ENCODE results near the gene SLC28A1. TPM values are rescaled to one million over a fixed set of nuclear protein-coding genes. Genes with fewer than 3 reads are reported as not detected.
A peak's percentile ranks its signal among the peaks of the same experiment; 100 is the strongest.

The SLC28A1 gene
- total RNA-seq, 1 experiment from 2014 or later = not detected

DNA sequence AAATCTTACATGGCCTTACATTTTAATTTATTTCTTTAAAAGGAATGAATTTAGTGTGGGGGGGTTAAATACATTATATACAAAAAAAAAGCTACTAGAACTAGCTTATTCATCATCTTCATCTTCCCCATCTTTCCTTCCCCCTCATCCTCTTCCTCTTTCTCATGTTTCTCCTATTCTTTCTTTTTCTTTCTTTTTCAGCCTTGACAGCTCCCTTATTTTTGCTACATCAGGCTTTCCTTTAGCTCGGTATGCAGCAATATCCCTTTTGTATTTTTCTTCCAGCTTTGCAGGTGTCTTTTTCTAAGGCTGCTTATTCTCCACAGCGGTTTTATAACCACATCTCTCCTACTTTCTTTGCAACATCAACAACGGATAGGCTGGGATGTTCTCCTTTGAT is 55.9 kb downstream of the SLC28A1 start:
- Histone ChIP-seq H3K4me3 (no peak overlapping the region), H3K9me3 (no peaks in the 10 kb centered on the region), H3K27me3 (no peaks in the 10 kb centered on the region), H3K36me3 (no peaks in the 10 kb centered on the region)
- no peak for DNase-seq

DNA sequence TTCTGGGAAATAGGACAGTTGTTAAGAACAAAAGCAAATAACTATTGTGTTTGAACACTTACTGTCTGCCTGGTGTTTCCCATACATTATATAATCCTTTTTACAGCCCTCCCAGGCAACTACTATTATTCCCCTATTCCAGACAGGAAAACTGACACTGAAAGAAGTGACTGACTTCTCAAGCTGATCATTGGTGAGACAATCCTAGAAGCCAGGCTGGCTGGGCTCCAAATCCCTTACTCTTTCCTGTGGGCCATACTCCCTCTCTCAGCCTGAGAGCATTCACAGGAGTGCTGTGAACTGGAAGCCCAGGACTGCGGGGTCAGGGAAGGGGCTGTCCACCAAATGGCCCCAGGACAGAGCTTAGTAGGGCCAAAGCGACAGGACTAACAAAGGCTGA is 58.0 kb downstream of the SLC28A1 start:
- no peaks in the 10 kb centered on the region for H3K36me3 ChIP-seq
- H3K9me3 ChIP-seq = no peaks in the 10 kb centered on the region
- H3K4me3 ChIP-seq = no peak overlapping the region
- H3K27me3 ChIP-seq = no peaks in the 10 kb centered on the region
- no peak for DNase-seq

GRCh38 chr15:84944311-84944710 is 59.8 kb downstream of the SLC28A1 start:
- no peak for DNase-seq
- H3K27me3 ChIP-seq = no peaks in the 10 kb centered on the region
- H3K4me3 ChIP-seq = no peak overlapping the region
- no peaks in the 10 kb centered on the region for H3K36me3 ChIP-seq
- H3K9me3 ChIP-seq = peaks cover 3% of the 10 kb centered on the region

GRCh38 chr15:84944861-84945260 is 60.4 kb downstream of the SLC28A1 start:
- H3K27me3 ChIP-seq = no peaks in the 10 kb centered on the region
- H3K36me3 ChIP-seq = no peaks in the 10 kb centered on the region
- DNase-seq = no peak
- H3K4me3 ChIP-seq = no peak overlapping the region
- peaks cover 6% of the 10 kb centered on the region for H3K9me3 ChIP-seq

- H3K27me3 ChIP-seq = no peaks in the 10 kb centered on the region
- H3K36me3 ChIP-seq = no peaks in the 10 kb centered on the region
- H3K9me3 ChIP-seq = peaks cover 6% of the 10 kb centered on the region
- no peak for DNase-seq
- no peak overlapping the region for H3K4me3 ChIP-seq
Measured at GRCh38 chr15:84946772-84947489, 62.5 kb downstream of the SLC28A1 start.

GRCh38 chr15:84947947-84948830 is 63.7 kb downstream of the SLC28A1 start:
- H3K9me3 ChIP-seq = peaks cover 6% of the 10 kb centered on the region
- H3K36me3 ChIP-seq = no peaks in the 10 kb centered on the region
- DNase-seq = peak; percentile 90

DNA sequence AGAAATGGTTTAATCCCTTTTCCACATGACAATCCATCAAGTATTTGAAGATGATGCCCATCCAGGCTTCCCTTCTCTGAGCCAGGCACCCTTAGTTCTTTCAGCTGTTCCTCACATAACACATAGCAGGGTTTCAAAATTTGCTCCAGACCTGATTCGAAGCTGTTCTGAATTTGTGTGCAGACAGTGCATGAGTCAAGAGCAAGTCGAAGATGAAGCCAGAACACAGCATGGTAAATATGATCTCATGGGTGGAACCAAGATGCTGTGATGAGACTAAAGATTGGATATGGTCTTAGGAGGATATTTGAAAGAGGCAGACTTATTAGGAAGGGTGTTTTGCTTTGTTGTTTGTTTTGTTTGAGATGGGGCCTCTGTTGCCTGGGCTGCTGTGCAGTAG is 64.6 kb downstream of the SLC28A1 start:
- Histone ChIP-seq H3K27me3 (no peaks in the 10 kb centered on the region), H3K9me3 (peaks cover 6% of the 10 kb centered on the region), H3K36me3 (no peaks in the 10 kb centered on the region), H3K4me3 (no peak overlapping the region)
- no peak for DNase-seq

More at GRCh38 chr15:84947947-84948830, 63.7 kb downstream of the SLC28A1 start:
- H3K4me3 ChIP-seq = no peak overlapping the region
- H3K27me3 ChIP-seq = no peaks in the 10 kb centered on the region

DNA sequence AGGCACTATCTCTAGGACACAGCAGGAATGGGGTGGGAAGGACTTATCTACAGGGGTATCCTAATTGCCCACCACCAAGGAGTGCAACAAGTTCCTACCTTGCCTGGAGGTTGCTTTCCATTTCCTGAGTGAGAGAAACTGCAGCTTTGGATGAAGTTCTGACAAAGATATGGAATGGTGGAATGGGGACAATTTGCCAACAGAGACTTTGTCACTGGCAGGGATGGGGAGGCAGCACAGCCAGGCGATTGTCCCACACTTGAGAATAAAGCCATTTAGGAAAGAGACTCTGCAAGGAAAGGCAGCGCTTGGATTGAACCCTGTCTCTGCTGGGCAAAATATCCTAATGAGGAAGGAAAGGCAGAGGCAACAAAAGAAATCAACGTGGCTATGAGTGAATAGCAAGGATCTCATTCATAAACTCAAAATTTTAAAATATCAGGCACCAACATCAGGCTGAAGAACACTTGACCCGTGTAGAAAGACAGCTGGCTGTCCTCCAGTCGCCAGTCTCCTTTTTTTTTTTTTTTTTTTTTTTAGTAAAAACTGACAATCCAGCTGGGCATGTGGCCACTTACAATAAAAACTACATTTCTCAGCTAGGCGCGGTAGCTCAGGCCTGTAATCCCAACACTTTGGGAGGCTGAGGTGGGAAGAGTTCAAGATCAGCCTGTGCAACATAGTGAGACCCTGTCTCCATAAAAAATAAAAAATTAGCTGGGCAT is 65.5 kb downstream of the SLC28A1 start:
- DNase-seq = peak; percentile 18
- Histone ChIP-seq H3K9me3 (peaks cover 6% of the 10 kb centered on the region), H3K27me3 (no peaks in the 10 kb centered on the region), H3K4me3 (no peak overlapping the region), H3K36me3 (no peaks in the 10 kb centered on the region)

DNA sequence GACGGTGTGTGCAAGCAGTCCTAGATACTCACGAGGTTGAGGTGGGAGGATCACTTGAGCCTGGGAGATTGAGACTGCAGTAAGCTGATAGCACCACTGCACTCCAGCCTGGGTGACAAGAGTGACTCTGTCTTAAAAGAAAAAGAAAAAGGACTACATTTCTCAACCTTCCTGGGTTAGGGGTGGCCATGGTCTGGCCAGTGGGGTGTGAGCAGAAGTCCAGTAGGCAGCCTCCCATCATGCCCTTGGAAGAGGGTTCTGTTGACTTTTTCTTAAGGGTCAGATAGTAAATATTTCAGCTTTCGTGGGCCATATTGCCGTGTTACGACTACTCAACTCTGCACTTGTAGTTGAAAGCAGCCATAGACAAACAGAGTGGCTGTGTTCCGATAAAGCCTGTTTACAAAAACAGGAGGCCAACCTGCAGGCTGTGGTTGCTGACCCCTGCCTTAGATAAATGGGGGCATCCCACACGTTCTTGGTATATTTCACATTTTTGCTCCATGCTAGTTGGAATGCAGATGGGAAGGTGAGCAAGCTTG is 66.2 kb downstream of the SLC28A1 start:
- peaks cover 6% of the 10 kb centered on the region for H3K9me3 ChIP-seq
- H3K4me3 ChIP-seq = no peak overlapping the region
- DNase-seq = no peak
- no peaks in the 10 kb centered on the region for H3K27me3 ChIP-seq
- no peaks in the 10 kb centered on the region for H3K36me3 ChIP-seq

- Histone ChIP-seq H3K9me3 (peaks cover 6% of the 10 kb centered on the region), H3K4me3 (no peak overlapping the region), H3K36me3 (no peaks in the 10 kb centered on the region), H3K27me3 (no peaks in the 10 kb centered on the region)
- no peak for DNase-seq
Measured at GRCh38 chr15:84951736-84952135, 67.3 kb downstream of the SLC28A1 start.

- no peak for DNase-seq
- H3K36me3 ChIP-seq = no peaks in the 10 kb centered on the region
Measured at GRCh38 chr15:84953136-84953535, 68.7 kb downstream of the SLC28A1 start.

DNA sequence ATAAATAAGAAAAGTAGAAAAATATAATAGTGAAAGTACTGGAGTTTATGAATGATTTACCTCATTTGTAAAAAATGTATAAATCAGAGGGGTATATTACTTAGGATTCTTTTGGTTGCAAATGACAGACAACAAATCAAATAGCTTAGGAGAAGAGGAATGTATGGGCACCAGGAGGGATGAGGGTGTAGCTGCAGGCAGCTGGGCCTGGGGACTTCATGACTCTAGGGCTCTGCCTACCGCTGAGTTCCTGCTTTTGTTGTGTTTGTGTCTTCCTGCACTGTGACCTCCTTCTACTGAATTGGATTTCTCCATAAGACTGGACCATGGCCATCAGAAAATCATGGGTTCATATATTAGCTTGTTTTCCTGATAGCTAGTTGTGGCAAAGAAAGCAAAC is 69.3 kb downstream of the SLC28A1 start:
- Histone ChIP-seq H3K9me3 (peaks cover 3% of the 10 kb centered on the region), H3K27me3 (no peaks in the 10 kb centered on the region), H3K4me3 (no peak overlapping the region), H3K36me3 (no peaks in the 10 kb centered on the region)
- no peak for DNase-seq

More at GRCh38 chr15:84953136-84953535, 68.7 kb downstream of the SLC28A1 start:
- Histone ChIP-seq H3K4me3 (no peak overlapping the region), H3K9me3 (peaks cover 4% of the 10 kb centered on the region), H3K27me3 (no peaks in the 10 kb centered on the region)

DNA sequence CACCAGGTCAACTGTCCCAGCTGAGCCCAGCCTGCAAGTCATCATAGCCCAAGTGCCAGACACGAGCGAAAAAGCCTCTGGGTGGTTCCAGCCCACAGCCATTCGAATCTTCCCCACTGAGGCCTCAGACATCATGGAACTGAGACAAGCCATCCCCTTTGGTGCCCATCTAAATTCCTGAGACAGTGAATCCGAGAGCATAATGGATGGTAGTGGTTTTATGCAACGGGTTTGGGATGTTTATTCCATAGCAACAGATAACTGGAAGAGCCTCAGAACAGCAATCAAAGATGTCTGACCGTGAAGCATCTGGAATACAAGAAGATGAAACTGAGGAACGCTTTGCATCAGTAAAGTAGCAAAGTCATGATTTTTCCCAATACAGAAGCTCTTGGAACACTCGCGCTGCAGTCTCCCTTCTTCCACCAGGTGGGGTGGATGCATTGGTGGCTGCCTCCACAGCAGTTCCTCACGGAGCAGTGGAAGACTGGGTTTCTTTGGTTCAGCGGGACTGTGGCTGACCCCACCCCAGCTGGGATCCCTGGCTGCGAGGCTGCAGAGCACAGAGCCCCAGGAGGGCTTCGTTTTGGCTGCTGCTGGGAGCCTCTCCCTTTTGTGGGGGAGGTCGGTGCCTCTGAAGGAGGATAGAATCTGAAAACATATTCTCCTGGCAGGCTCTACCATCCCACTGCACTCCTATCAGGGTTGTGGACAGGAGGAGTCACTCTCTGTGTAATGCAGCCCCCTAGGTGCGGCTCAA is 70.8 kb downstream of the SLC28A1 start:
- Histone ChIP-seq H3K36me3 (no peaks in the 10 kb centered on the region), H3K4me3 (peak overlapping the region; percentile 20), H3K27me3 (no peaks in the 10 kb centered on the region), H3K9me3 (no peaks in the 10 kb centered on the region; the same call in none of the 2 replicates)
- peak; percentile 67 for DNase-seq

GRCh38 chr15:84956199-84956598 is 71.7 kb downstream of the SLC28A1 start:
- Histone ChIP-seq H3K27me3 (no peaks in the 10 kb centered on the region), H3K36me3 (no peaks in the 10 kb centered on the region), H3K4me3 (no peak overlapping the region), H3K9me3 (no peaks in the 10 kb centered on the region; the same call in none of the 2 replicates)
- DNase-seq = no peak

- Histone ChIP-seq H3K27me3 (no peaks in the 10 kb centered on the region), H3K4me3 (no peak overlapping the region), H3K9me3 (no peaks in the 10 kb centered on the region; the same call in none of the 2 replicates), H3K36me3 (no peaks in the 10 kb centered on the region)
- no peak for DNase-seq
Measured at GRCh38 chr15:84960391-84961113, 76.1 kb downstream of the SLC28A1 start.

GRCh38 chr15:84961114-84961452 is 76.6 kb downstream of the SLC28A1 start:
- Histone ChIP-seq H3K27me3 (no peaks in the 10 kb centered on the region), H3K4me3 (no peak overlapping the region), H3K36me3 (no peaks in the 10 kb centered on the region), H3K9me3 (no peaks in the 10 kb centered on the region; the same call in none of the 2 replicates)
- no peak for DNase-seq

Data from MG63 (cell line).